Measurements from ENCODE around the gene UBE2N.

The UBE2N gene

DNA sequence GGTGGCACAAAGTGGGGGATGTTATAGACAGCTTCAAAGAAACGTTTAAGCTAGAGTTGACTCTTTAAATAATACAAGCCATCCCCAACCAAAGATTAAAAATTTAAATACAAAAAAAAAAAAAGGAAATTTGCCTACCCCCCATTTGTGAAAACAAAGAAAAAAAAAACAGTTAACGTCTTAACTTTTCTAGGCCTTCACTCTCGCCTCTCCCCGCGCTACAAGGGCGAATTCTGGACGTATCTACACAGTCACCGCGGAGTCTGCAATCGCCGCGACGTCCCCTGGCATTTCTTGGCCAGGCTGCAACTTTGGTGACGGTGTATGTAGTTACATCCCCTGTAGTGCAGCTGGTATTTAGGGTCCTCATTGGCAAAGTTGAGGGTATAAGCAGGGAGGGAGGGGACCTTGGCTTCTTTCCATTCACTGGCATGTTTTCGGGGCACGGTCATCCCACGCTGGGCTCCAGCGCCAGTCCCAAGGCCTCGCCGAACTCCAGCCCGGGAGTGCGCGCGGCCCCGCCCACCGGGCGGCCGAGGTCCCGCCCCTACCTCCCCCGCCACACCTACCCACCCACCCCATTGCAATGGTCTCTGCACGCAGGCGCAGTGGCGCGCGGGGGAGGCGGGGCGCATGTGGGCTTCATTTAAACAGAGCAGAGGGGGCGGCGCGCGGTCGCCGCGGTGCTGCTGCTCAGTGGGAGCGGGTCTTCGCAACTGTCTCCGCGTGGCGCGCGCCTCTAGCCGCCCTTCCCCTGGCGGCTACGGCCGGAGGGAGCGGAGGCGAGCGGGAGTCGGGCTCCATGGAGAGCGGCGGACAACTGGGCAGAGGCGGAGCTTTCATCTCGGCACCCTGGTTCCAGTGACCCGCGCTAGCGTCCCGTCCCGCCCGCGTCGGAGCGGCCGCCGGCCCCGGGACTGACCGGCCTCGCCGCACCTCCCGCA lies 64.2 kb downstream of the UBE2N start, which contains the start of gene NUDT4:
Gene NUDT4, plus strand, starts transcription at position 674 of the 944 bp plus-strand sequence. CDS start 398 bp downstream, outside the sequence.
- no peak; the same call in 1 of the 2 replicates for TF ChIP-seq ZBTB7A (IDR thresholded peaks at IDR 0.05; ENCODE audit: low read depth)
- no peak; the same call in 1 of the 2 replicates for TF ChIP-seq TCF12 (IDR thresholded peaks at IDR 0.05; ENCODE audit: low read depth)
- TF ChIP-seq MAX (IDR thresholded peaks at IDR 0.05), result peak; percentile 68
- no peak for TF ChIP-seq CREB1 (IDR thresholded peaks at IDR 0.05; ENCODE audit: low read depth)
- no peak for TF ChIP-seq CEBPB (IDR thresholded peaks at IDR 0.05)
- 0 out of 2 replicates have a peak, but pooled peaks have one; percentile 4 for TF ChIP-seq TEAD4 (IDR thresholded peaks at IDR 0.05)
- no peak for TF ChIP-seq RAD21 (IDR thresholded peaks at IDR 0.05; ENCODE audit: low read depth)
- peak; percentile 30; the same call in 1 of the 2 replicates for TF ChIP-seq YY1 (IDR thresholded peaks at IDR 0.05; ENCODE audit: low read depth)
- TF ChIP-seq NFIC (IDR thresholded peaks at IDR 0.05), result peak; percentile 51
- TF ChIP-seq EGR1 (IDR thresholded peaks at IDR 0.05), result no peak
- TF ChIP-seq TAF1 (IDR thresholded peaks at IDR 0.05; ENCODE audit: low read depth), result peak; percentile 68

DNA sequence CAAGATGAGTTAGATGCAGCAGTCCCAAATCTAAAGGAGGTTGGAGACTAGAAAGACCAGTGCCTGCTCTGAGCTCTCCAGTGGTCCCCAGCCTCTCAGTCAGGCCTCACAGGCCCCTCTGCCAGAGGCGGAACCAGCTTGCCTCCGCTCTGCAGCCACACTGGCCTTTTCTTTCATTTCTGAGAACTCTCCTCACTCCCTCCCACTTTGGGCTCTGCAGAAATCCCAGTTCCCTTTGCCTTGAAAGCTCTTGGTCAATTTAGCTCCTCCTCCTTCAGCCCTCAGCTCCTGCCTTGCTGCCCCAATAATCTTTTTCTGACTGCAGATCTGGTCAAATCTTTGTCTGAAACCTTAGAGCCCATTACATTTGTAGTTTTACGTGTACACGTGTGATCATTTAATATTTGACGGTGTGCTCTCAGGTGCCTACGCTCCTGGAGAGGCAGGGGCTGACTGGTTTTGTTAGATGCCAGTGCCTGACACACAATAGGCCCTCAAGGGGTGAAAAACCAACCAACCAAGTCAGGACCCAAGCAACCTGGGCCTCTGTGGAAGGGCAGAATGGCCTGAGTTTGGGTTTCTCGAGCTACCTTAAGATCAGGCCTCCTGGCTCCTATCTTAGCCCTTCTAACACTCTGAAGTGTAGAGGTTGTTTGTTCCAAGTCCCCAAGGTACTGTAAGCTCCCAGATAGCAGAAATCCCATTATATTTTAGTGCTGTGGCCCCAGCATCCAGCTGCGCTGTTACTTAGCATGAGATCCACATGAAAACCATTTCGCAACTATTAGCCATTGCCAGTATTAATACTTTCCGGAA lies 65.1 kb downstream of the UBE2N start:
- TF ChIP-seq CEBPB (IDR thresholded peaks at IDR 0.05) (peak; percentile 41; the same call in 1 of the 2 replicates), RAD21 (IDR thresholded peaks at IDR 0.05; ENCODE audit: low read depth) (no peak)

DNA sequence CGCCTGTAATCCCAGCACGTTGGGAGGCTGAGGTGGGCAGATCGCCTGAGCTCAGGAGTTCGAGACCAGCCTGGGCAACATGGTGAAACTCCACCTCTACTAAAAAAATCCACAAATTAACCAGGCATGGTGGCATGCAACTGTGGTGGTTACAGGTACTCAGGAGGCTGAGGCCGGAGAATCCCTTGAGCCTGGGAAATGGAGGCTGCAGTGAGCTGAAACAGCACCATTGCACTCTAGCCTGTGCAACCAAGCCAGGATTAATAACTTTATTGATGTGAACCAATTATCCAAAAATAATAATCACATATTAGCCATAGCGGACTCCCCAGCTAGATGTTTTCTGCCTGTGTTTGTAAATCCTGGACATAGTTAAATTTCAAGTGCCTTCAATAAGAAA lies 65.8 kb downstream of the UBE2N start:
- TF ChIP-seq, protein P1, sequence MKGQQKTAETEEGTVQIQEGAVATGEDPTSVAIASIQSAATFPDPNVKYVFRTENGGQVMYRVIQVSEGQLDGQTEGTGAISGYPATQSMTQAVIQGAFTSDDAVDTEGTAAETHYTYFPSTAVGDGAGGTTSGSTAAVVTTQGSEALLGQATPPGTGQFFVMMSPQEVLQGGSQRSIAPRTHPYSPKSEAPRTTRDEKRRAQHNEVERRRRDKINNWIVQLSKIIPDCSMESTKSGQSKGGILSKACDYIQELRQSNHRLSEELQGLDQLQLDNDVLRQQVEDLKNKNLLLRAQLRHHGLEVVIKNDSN (IDR thresholded peaks at IDR 0.05), result no peak
- TF ChIP-seq TCF12 (IDR thresholded peaks at IDR 0.05; ENCODE audit: low read depth) (no peak), ZBTB7A (IDR thresholded peaks at IDR 0.05; ENCODE audit: low read depth) (no peak), NFIC (IDR thresholded peaks at IDR 0.05) (no peak), TAF1 (IDR thresholded peaks at IDR 0.05; ENCODE audit: low read depth) (no peak), YY1 (IDR thresholded peaks at IDR 0.05; ENCODE audit: low read depth) (no peak), CREB1 (IDR thresholded peaks at IDR 0.05; ENCODE audit: low read depth) (no peak), TEAD4 (IDR thresholded peaks at IDR 0.05) (no peak), EP300 (IDR thresholded peaks at IDR 0.05; ENCODE audit: borderline replicate concordance) (no peak), RAD21 (IDR thresholded peaks at IDR 0.05; ENCODE audit: low read depth) (no peak), CEBPB (IDR thresholded peaks at IDR 0.05) (no peak), REST (IDR thresholded peaks at IDR 0.05; ENCODE audit: low read depth) (no peak), FOXM1 (IDR thresholded peaks at IDR 0.05; ENCODE audit: borderline replicate concordance, low read depth) (no peak), EGR1 (IDR thresholded peaks at IDR 0.05) (no peak)

DNA sequence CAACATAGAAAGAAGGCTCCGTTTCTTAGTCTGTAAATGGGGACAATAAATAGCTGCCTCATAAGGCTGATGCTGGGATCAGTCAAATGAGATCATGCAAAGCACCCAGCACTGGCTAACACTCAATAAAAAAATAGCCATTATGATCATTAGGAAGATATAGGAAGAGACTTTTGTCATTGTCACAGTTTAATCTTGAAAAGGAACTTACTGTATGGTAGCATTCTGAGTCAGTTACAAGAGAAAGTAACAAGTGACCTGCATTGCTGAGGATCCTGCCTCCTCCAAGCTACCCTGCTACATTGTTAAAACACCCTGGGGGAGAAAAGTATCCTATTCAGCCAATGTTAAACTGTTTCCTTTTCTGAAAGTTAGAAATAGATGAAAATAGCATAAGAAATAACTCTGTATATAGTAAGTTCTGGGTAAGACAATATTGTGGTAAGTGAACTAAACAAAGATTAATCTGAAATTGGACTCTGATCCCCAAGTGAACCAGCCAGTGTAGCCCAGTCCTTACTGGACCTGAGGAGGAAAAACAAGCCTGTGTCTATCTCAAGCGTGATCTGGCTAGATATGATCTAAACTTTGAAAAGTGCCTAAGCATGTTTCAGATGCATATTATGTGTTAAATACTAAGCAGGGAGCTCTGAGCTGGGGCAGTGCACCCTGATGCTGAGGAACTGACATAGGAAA lies 67.6 kb downstream of the UBE2N start:
- no peak for TF ChIP-seq CREB1 (IDR thresholded peaks at IDR 0.05; ENCODE audit: low read depth)
- no peak for TF ChIP-seq RAD21 (IDR thresholded peaks at IDR 0.05; ENCODE audit: low read depth)
- no peak for TF ChIP-seq TAF1 (IDR thresholded peaks at IDR 0.05; ENCODE audit: low read depth)
- TF ChIP-seq REST (IDR thresholded peaks at IDR 0.05; ENCODE audit: low read depth), result no peak

- no peak for TF ChIP-seq REST (IDR thresholded peaks at IDR 0.05; ENCODE audit: low read depth)
- no peak for TF ChIP-seq ZBTB7A (IDR thresholded peaks at IDR 0.05; ENCODE audit: low read depth)
- no peak for TF ChIP-seq TEAD4 (IDR thresholded peaks at IDR 0.05)
- TF ChIP-seq TCF12 (IDR thresholded peaks at IDR 0.05; ENCODE audit: low read depth), result no peak
- TF ChIP-seq NFIC (IDR thresholded peaks at IDR 0.05), result no peak
- no peak for TF ChIP-seq FOXM1 (IDR thresholded peaks at IDR 0.05; ENCODE audit: borderline replicate concordance, low read depth)
- no peak for TF ChIP-seq CEBPB (IDR thresholded peaks at IDR 0.05)
- TF ChIP-seq RAD21 (IDR thresholded peaks at IDR 0.05; ENCODE audit: low read depth), result no peak
- no peak for TF ChIP-seq YY1 (IDR thresholded peaks at IDR 0.05; ENCODE audit: low read depth)
- no peak for TF ChIP-seq EGR1 (IDR thresholded peaks at IDR 0.05)
Measured at GRCh38 chr12:93370947-93371346, 70.8 kb downstream of the UBE2N start.
